Measurements from ENCODE around the gene PHOSPHO2. TPM values are rescaled to one million over a fixed set of nuclear protein-coding genes. Genes with fewer than 3 reads are reported as not detected.

The PHOSPHO2 gene
- total RNA-seq, 4 donors from 2014 or later, result 6.1 to 10.5 (median 7.5) TPM

GRCh38 chr2:169704160-169704708, 10.0 kb downstream of the PHOSPHO2 start:
- H3K27ac ChIP-seq, result peak overlapping the region in 1 of 2 donors; percentile 39
- TF ChIP-seq, protein P1, sequence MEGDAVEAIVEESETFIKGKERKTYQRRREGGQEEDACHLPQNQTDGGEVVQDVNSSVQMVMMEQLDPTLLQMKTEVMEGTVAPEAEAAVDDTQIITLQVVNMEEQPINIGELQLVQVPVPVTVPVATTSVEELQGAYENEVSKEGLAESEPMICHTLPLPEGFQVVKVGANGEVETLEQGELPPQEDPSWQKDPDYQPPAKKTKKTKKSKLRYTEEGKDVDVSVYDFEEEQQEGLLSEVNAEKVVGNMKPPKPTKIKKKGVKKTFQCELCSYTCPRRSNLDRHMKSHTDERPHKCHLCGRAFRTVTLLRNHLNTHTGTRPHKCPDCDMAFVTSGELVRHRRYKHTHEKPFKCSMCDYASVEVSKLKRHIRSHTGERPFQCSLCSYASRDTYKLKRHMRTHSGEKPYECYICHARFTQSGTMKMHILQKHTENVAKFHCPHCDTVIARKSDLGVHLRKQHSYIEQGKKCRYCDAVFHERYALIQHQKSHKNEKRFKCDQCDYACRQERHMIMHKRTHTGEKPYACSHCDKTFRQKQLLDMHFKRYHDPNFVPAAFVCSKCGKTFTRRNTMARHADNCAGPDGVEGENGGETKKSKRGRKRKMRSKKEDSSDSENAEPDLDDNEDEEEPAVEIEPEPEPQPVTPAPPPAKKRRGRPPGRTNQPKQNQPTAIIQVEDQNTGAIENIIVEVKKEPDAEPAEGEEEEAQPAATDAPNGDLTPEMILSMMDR (IDR thresholded peaks at IDR 0.05), result no peak
- TF ChIP-seq POLR2A (IDR thresholded peaks at IDR 0.05), result no peak

GRCh38 chr2:169705927-169706326, 11.7 kb downstream of the PHOSPHO2 start:
- no peak for DNase-seq
- Histone ChIP-seq H3K4me1 (no peaks in the 10 kb centered on the region), H3K27me3 (no peaks in the 10 kb centered on the region), H3K36me3 (no peaks in the 10 kb centered on the region), H3K27ac (peak overlapping the region in 1 of 2 donors; percentile 56), H3K9me3 (no peaks in the 10 kb centered on the region), H3K4me3 (no peak overlapping the region)
- TF ChIP-seq, protein P1 (IDR thresholded peaks at IDR 0.05), result no peak
- no peak for TF ChIP-seq POLR2A (IDR thresholded peaks at IDR 0.05)
- intact Hi-C loops (cut with DNase I; ENCODE audit: low total_unique reads), result no loop called here

More at GRCh38 chr2:169704160-169704708, 10.0 kb downstream of the PHOSPHO2 start:
- H3K4me3 ChIP-seq, result no peak overlapping the region
- no peaks in the 10 kb centered on the region for H3K9me3 ChIP-seq
- H3K4me1 ChIP-seq, result no peaks in the 10 kb centered on the region
- no peak for DNase-seq
- H3K36me3 ChIP-seq, result no peaks in the 10 kb centered on the region
- intact Hi-C loops (cut with DNase I; ENCODE audit: low total_unique reads), result no loop called here
- H3K27me3 ChIP-seq, result no peaks in the 10 kb centered on the region

- H3K27ac ChIP-seq, result peak overlapping the region in 1 of 2 donors; percentile 11
- no peak overlapping the region for H3K4me3 ChIP-seq
Observed at GRCh38 chr2:169707626-169708025, 13.4 kb downstream of the PHOSPHO2 start.

DNA sequence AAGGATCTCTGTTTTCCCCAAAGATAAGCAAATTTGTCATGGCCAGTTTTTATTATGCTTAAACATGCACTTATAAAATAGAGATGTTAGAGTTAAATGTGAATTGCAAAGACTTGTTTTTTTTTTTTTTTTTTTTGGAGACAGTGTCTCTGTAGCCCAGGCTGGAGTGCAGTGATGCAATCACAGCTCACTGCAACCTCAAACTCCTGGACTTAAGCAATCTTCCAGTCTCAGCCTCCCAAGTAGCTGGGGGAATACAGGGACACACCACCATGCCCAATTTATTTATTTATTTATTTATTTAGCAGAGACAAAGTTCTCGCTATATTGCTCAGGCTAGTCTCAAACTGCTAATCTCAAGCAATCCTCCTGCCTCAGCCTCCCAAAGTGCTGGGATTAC, 15.1 kb downstream of the PHOSPHO2 start:
- Histone ChIP-seq H3K9me3 (no peaks in the 10 kb centered on the region), H3K27me3 (no peaks in the 10 kb centered on the region), H3K4me3 (no peak overlapping the region), H3K27ac (no peak overlapping the region), H3K4me1 (no peaks in the 10 kb centered on the region), H3K36me3 (no peaks in the 10 kb centered on the region)
- no peak for TF ChIP-seq POLR2A (IDR thresholded peaks at IDR 0.05)
- TF ChIP-seq, protein P1 (IDR thresholded peaks at IDR 0.05), result no peak
- intact Hi-C loops (cut with DNase I; ENCODE audit: low total_unique reads), result no loop called here
- DNase-seq, result no peak

More at GRCh38 chr2:169707626-169708025, 13.4 kb downstream of the PHOSPHO2 start:
- H3K36me3 ChIP-seq, result no peaks in the 10 kb centered on the region
- H3K4me1 ChIP-seq, result no peaks in the 10 kb centered on the region
- no peaks in the 10 kb centered on the region for H3K27me3 ChIP-seq
- no peak for DNase-seq
- TF ChIP-seq, protein P1 (IDR thresholded peaks at IDR 0.05), result no peak
- TF ChIP-seq POLR2A (IDR thresholded peaks at IDR 0.05), result no peak
- intact Hi-C loops (cut with DNase I; ENCODE audit: low total_unique reads), result no loop called here
- no peaks in the 10 kb centered on the region for H3K9me3 ChIP-seq

DNA sequence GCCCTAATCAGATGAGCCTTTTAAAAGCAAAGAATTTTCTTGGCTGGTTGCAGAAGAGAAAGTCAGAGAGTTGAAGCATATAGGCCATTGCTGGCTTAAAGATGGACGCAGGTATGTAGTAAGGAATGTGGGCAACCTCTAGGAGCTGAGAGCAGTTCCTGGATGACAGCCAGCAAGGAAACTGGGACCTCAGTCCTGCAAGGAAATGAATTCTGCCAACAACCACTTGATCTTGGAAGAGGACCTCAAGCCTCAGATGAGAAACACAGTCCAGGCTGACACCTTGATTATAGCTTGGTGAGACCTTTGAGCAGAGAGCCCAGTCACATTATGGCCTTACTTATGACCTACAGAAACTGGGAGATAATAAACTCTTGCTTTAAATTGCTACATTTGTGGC, 15.7 kb downstream of the PHOSPHO2 start:
- TF ChIP-seq, protein P1 (IDR thresholded peaks at IDR 0.05), result no peak
- TF ChIP-seq POLR2A (IDR thresholded peaks at IDR 0.05), result no peak
- H3K27me3 ChIP-seq, result no peaks in the 10 kb centered on the region
- no peak overlapping the region for H3K27ac ChIP-seq
- intact Hi-C loops (cut with DNase I; ENCODE audit: low total_unique reads), result no loop called here
- H3K9me3 ChIP-seq, result no peaks in the 10 kb centered on the region
- H3K4me1 ChIP-seq, result no peaks in the 10 kb centered on the region
- H3K4me3 ChIP-seq, result no peak overlapping the region
- no peak for DNase-seq
- H3K36me3 ChIP-seq, result no peaks in the 10 kb centered on the region
